ENCODE results near the gene DEPDC1. TPM values are rescaled to one million over a fixed set of nuclear protein-coding genes. Genes with fewer than 3 reads are reported as not detected.

The DEPDC1 gene
- total and polyA plus RNA-seq, 2 donors (not counting 1 experiment from before 2014, with no cell fraction given), result 0.03 to 0.07 TPM

DNA sequence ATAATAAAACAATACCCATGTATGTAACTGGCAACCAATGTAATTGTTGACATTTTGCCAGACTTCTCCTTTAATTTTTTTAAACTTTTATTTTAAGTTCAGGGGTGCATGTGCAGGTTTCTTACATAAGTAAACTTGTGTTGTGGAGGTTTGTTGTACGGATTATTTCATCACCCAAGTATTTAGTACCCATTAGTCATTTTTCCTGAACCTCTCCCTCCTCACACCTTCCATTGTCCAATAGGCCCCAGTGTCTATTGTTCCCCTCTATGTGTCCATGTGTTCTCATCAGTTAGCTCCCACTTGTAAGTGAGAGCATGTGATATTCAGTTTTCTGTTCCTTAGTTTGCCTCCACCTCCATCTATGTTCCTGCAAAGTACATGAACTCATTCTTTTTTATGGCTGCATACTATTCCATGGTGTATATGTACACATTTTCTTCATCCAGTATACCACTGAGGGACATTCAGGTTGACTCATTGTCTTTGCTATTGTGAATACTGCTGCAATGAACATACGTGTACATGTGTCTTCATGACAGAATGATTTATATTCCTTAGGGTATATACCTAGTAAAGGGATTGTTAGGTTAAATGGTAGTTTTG is 6.7 kb downstream of the DEPDC1 start:
- DNase-seq (no peak), ATAC-seq (ENCODE audit: low read depth) (no peak)
- H3K79me2 ChIP-seq (ENCODE audit: control insufficient read depth, insufficient read depth, low read length), result no peaks in the 10 kb centered on the region
- H3K4me2 ChIP-seq (replicated peaks; ENCODE audit: low read depth, low read length, poor library complexity, severe bottlenecking), result no peak overlapping the region
- no peaks in the 10 kb centered on the region for H3K27me3 ChIP-seq (replicated peaks in 1 of 4; ENCODE audit: control extremely low read depth in 1 of 4, control insufficient read depth in 3 of 4, insufficient read depth in 4 of 4, low read length in 3 of 4)
- H3K9ac ChIP-seq (ENCODE audit: low read length), result no peak overlapping the region
- H2AFZ ChIP-seq (ENCODE audit: insufficient read depth, low read depth, low read length, poor library complexity, severe bottlenecking), result no peak overlapping the region
- H3K4me1 ChIP-seq (ENCODE audit: control insufficient read depth in 2 of 2, insufficient read depth in 2 of 2, low read length in 2 of 2), result no peaks in the 10 kb centered on the region
- H3K9me3 ChIP-seq (ENCODE audit: control extremely low read depth in 1 of 3, control insufficient read depth in 2 of 3, insufficient read depth in 1 of 3, low read length in 2 of 3), result no peaks in the 10 kb centered on the region
- Mint-ChIP-seq H3K9me3 (ENCODE audit: insufficient read depth) (peaks cover 2% of the 10 kb centered on the region), H3K27ac (no peak overlapping the region), H3K4me1 (no peaks in the 10 kb centered on the region), H3K4me3 (no peak overlapping the region), H3K27me3 (no peaks in the 10 kb centered on the region)
- ChIA-PET CTCF (no interaction called here), POLR2A (no interaction called here)
- H3K4me3 ChIP-seq (ENCODE audit: control extremely low read depth in 1 of 5, extremely low read depth in 1 of 5, insufficient read depth in 1 of 5, low read depth in 2 of 5, low read length in 4 of 5), result no peak overlapping the region
- TF ChIP-seq, protein P1, sequence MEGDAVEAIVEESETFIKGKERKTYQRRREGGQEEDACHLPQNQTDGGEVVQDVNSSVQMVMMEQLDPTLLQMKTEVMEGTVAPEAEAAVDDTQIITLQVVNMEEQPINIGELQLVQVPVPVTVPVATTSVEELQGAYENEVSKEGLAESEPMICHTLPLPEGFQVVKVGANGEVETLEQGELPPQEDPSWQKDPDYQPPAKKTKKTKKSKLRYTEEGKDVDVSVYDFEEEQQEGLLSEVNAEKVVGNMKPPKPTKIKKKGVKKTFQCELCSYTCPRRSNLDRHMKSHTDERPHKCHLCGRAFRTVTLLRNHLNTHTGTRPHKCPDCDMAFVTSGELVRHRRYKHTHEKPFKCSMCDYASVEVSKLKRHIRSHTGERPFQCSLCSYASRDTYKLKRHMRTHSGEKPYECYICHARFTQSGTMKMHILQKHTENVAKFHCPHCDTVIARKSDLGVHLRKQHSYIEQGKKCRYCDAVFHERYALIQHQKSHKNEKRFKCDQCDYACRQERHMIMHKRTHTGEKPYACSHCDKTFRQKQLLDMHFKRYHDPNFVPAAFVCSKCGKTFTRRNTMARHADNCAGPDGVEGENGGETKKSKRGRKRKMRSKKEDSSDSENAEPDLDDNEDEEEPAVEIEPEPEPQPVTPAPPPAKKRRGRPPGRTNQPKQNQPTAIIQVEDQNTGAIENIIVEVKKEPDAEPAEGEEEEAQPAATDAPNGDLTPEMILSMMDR (IDR thresholded peaks at IDR 0.05), result no peak
- TF ChIP-seq EZH2 (IDR thresholded peaks at IDR 0.05; ENCODE audit: borderline replicate concordance, insufficient read depth, low read depth, low read length, poor library complexity, severe bottlenecking), result no peak
- H3K36me3 ChIP-seq (replicated peaks in 1 of 2; ENCODE audit: control extremely low read depth in 1 of 2, control insufficient read depth in 1 of 2, extremely low read depth in 1 of 2, insufficient read depth in 2 of 2, low read length in 1 of 2), result no peaks in the 10 kb centered on the region
- H3K27ac ChIP-seq (ENCODE audit: low read length in 2 of 2), result no peak overlapping the region
- H4K20me1 ChIP-seq (ENCODE audit: control insufficient read depth, insufficient read depth, low read length, poor library complexity, severe bottlenecking), result no peaks in the 10 kb centered on the region
- intact Hi-C loops (cut with micrococcal nuclease), result no loop called here
- WGBS (ENCODE audit: insufficient coverage), result no CpG with 5 or more reads among the region's 2 CpGs

DNA sequence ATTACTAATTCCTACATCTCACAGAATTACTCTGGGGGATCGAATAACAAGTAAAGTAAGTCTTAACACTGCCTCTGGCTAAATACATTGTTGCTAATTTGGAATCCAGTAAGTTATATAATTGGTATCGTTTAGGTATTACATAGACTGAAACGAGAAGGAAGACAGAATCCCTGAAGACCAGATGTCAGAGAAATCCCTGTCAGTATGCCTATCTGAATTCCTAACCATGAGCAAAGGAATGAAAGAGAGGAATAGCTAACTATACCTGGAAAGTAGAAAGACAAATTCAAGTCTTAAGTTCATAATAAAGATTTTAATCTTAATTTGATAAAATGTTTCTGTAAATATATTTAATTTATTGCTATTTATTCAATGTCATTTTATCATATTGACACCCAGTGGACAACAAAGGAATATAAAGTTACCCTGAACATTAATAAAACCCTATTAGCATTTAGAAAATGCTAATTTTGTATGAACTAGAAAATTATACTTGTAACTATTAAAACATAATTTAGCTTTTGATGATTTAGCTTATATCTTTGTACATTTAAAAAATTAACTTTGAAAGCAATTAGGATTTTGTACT is 11.4 kb downstream of the DEPDC1 start:
- POLR2A ChIA-PET, result no interaction called here
- H3K9me3 Mint-ChIP-seq (ENCODE audit: insufficient read depth), result peaks cover 2% of the 10 kb centered on the region

More for the DNA sequence above, 11.4 kb downstream of the DEPDC1 start:
- no CpG with 5 or more reads among the region's 3 CpGs for WGBS (ENCODE audit: insufficient coverage)
- Histone ChIP-seq H3K9ac (ENCODE audit: low read length) (no peak overlapping the region), H3K27me3 (replicated peaks in 1 of 4; ENCODE audit: control extremely low read depth in 1 of 4, control insufficient read depth in 3 of 4, insufficient read depth in 4 of 4, low read length in 3 of 4) (no peaks in the 10 kb centered on the region), H3K4me2 (replicated peaks; ENCODE audit: low read depth, low read length, poor library complexity, severe bottlenecking) (no peak overlapping the region), H3K4me1 (ENCODE audit: control insufficient read depth in 2 of 2, insufficient read depth in 2 of 2, low read length in 2 of 2) (no peaks in the 10 kb centered on the region), H3K4me3 (ENCODE audit: control extremely low read depth in 1 of 5, extremely low read depth in 1 of 5, insufficient read depth in 1 of 5, low read depth in 2 of 5, low read length in 4 of 5) (no peak overlapping the region), H4K20me1 (ENCODE audit: control insufficient read depth, insufficient read depth, low read length, poor library complexity, severe bottlenecking) (no peaks in the 10 kb centered on the region), H3K27ac (ENCODE audit: low read length in 2 of 2) (no peak overlapping the region), H2AFZ (ENCODE audit: insufficient read depth, low read depth, low read length, poor library complexity, severe bottlenecking) (no peak overlapping the region), H3K79me2 (ENCODE audit: control insufficient read depth, insufficient read depth, low read length) (no peaks in the 10 kb centered on the region), H3K9me3 (ENCODE audit: control extremely low read depth in 1 of 3, control insufficient read depth in 2 of 3, insufficient read depth in 1 of 3, low read length in 2 of 3) (no peaks in the 10 kb centered on the region), H3K36me3 (replicated peaks in 1 of 2; ENCODE audit: control extremely low read depth in 1 of 2, control insufficient read depth in 1 of 2, extremely low read depth in 1 of 2, insufficient read depth in 2 of 2, low read length in 1 of 2) (no peaks in the 10 kb centered on the region)
- Mint-ChIP-seq H3K4me3 (no peak overlapping the region), H3K27ac (no peak overlapping the region), H3K4me1 (no peaks in the 10 kb centered on the region), H3K27me3 (no peaks in the 10 kb centered on the region)
- intact Hi-C loops (cut with micrococcal nuclease), result no loop called here
- DNase-seq (no peak), ATAC-seq (ENCODE audit: low read depth) (no peak)
- no peak for TF ChIP-seq EZH2 (IDR thresholded peaks at IDR 0.05; ENCODE audit: borderline replicate concordance, insufficient read depth, low read depth, low read length, poor library complexity, severe bottlenecking)
- TF ChIP-seq, protein P1 (IDR thresholded peaks at IDR 0.05), result no peak
- CTCF ChIA-PET, result no interaction called here
